PFSK-1 (cell line): ENCODE results near the gene UBE2J1.

Source experiments
- FOXP2 ChIP-seq: optimal IDR thresholded peaks from 2 replicates; pipeline ENCODE3; 2011; ENCODE audit warnings: borderline replicate concordance, control low read depth, inconsistent platforms; ENCODE audit not compliant: insufficient read depth; ENCODE audit errors: extremely low read length, extremely low read depth
- POLR2AphosphoS5 ChIP-seq: IDR thresholded peaks from 2 replicates; pipeline ENCODE4 v1.6.1; 2012; ENCODE audit warnings: low read depth, mild to moderate bottlenecking, control low read depth, low read length, moderate library complexity
- REST ChIP-seq, 2 experiments: IDR thresholded peaks; 2 replicates each; pipeline versions ENCODE4 v1.6.1 to v1.8.0; 2011 to 2012; ENCODE audit warnings: low read depth in 2 of 2, low read length in 2 of 2, control low read depth in 1 of 2, inconsistent platforms in 1 of 2, mild to moderate bottlenecking in 1 of 2, moderate library complexity in 1 of 2; ENCODE audit not compliant: insufficient read depth in 1 of 2
- SIN3A ChIP-seq: IDR thresholded peaks from 2 replicates; pipeline ENCODE4 v1.6.1; 2012; ENCODE audit warnings: mild to moderate bottlenecking, low read length, moderate library complexity, borderline replicate concordance; ENCODE audit not compliant: insufficient read depth
- TAF1 ChIP-seq: IDR thresholded peaks from 2 replicates; pipeline ENCODE4 v1.6.1; 2012; ENCODE audit warnings: low read length, control low read depth, borderline replicate concordance; ENCODE audit not compliant: insufficient read depth

DNA sequence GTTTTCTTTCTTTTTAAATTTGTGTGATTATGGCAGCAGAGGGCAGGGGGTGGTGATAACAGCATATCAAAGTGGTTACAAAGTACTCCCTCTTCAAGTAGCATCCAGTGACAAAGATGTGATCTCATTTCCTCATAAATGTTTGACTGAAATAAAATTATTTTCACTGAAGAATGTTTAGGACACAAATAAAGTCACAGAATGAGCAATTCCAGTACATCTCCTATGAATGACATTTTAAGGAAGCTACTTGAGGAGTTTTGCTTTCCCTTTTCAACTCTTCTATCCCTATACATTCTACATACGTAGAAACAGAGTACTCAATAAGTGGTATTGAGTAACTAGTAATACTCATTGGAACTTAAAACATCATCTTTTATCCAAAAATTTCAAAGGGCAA, 23.5 kb downstream of the UBE2J1 start:
- TF ChIP-seq POLR2AphosphoS5 (no peak), SIN3A (no peak), REST (IDR thresholded peaks at IDR 0.05; ENCODE audit: insufficient read depth in 1 of 2, low read depth in 2 of 2, low read length in 2 of 2) (no peak), TAF1 (no peak), FOXP2 (no peak)
